GM23248 (cell line): ENCODE data around the gene CAMK1D. TPM values are rescaled to one million over a fixed set of nuclear protein-coding genes. Genes with fewer than 3 reads are reported as not detected.

ENCODE experiments used
- DNase-seq: peaks from one replicate; pipeline ENCODE4 v3.0.0-alpha.2; 2015
- H2AFZ ChIP-seq: fragments of 200-600 bp; sonication (generic); 2 replicates; pipeline ENCODE4 v1.6.1; 2016; ENCODE audit warnings: antibody characterized with exemption
- H3F3A ChIP-seq: fragments of 200-600 bp; sonication (generic); 2 replicates; pipeline ENCODE4 v1.6.1; 2016; ENCODE audit warnings: mild to moderate bottlenecking, antibody characterized with exemption, mixed run types; ENCODE audit not compliant: insufficient read depth
- H3K27ac ChIP-seq: fragments of 200-600 bp; sonication (generic); 2 replicates; pipeline ENCODE4 v1.5.1; 2016; ENCODE audit warnings: mild to moderate bottlenecking
- H3K27me3 ChIP-seq: fragments of 200-600 bp; sonication (generic); replicated peaks from 2 replicates; pipeline ENCODE4 v1.6.1; 2016; ENCODE audit warnings: mild to moderate bottlenecking; ENCODE audit not compliant: insufficient read depth
- H3K36me3 ChIP-seq: fragments of 200-600 bp; sonication (generic); 2 replicates; pipeline ENCODE4 v1.6.1; 2016; ENCODE audit warnings: low read depth, mild to moderate bottlenecking
- H3K4me1 ChIP-seq: fragments of 200-600 bp; sonication (generic); 2 replicates; pipeline ENCODE4 v1.6.1; 2016; ENCODE audit warnings: mild to moderate bottlenecking; ENCODE audit not compliant: insufficient read depth
- H3K4me2 ChIP-seq: fragments of 200-600 bp; sonication (generic); one replicate; pipeline ENCODE4 v1.6.1; 2016; ENCODE audit warnings: mild to moderate bottlenecking; ENCODE audit not compliant: unreplicated experiment
- H3K4me3 ChIP-seq: fragments of 200-600 bp; sonication (generic); 2 replicates; pipeline ENCODE4 v1.5.1; 2016; ENCODE audit warnings: mild to moderate bottlenecking
- H3K79me2 ChIP-seq: fragments of 200-600 bp; sonication (generic); 2 replicates; pipeline ENCODE4 v1.6.1; 2016; ENCODE audit warnings: mild to moderate bottlenecking; ENCODE audit not compliant: insufficient read depth
- H3K9ac ChIP-seq: fragments of 200-600 bp; sonication (generic); 2 replicates; pipeline ENCODE4 v1.6.1; 2016; ENCODE audit warnings: mild to moderate bottlenecking
- H3K9me2 ChIP-seq: fragments of 200-600 bp; sonication (generic); 2 replicates; pipeline ENCODE4 v1.6.1; 2016; ENCODE audit warnings: mixed run types, mild to moderate bottlenecking, moderate library complexity; ENCODE audit not compliant: insufficient read depth
- H3K9me3 ChIP-seq: fragments of 200-600 bp; sonication (generic); one replicate; pipeline ENCODE4 v1.6.1; 2017; ENCODE audit warnings: low read depth
- H4K20me1 ChIP-seq: fragments of 200-600 bp; sonication (generic); 2 replicates; pipeline ENCODE4 v1.6.0; 2016; ENCODE audit not compliant: insufficient read depth
- EZH2 ChIP-seq: fragments of 200-600 bp; sonication (generic); IDR thresholded peaks from 2 replicates; pipeline ENCODE4 v1.6.1; 2018; ENCODE audit warnings: antibody characterized with exemption, mild to moderate bottlenecking; ENCODE audit not compliant: insufficient read depth, poor library complexity, severe bottlenecking
- EZH2phosphoT487 ChIP-seq: fragments of 200-600 bp; sonication (generic); IDR thresholded peaks from 2 replicates; pipeline ENCODE4 v1.6.1; 2018; ENCODE audit warnings: antibody characterized with exemption, moderate library complexity, mild to moderate bottlenecking, low read depth; ENCODE audit not compliant: insufficient read depth
- WGBS, 2 experiments: methylation state at CpG; one replicate each; pipeline ENCODE4 v1.1.6; 2015 to 2017; ENCODE audit warnings: low lambda C conversion rate in 2 of 2, low coverage in 1 of 2; ENCODE audit errors: missing lambda C conversion rate in 2 of 2; 5-methylcytosine and 5-hydroxymethylcytosine counted together
- in situ Hi-C: fragments of 300-500 bp; cut with MboI; formaldehyde crosslinking; loops from 2 replicates; pipeline ENCODE4 v1.15.0; 2020
- polyA plus RNA-seq: library from polyadenylated mRNA; unstranded; fragments of >200 nt; fragmentation: Nextera tagmentation; extraction: Ambion mirVana; gene quantifications from 2 replicates; pipeline ENCODE4 v1.2.1, GENCODE V29; 2016
- total RNA-seq: library from RNA; depleted of rRNA; stranded (reverse); fragments of >200 nt; shearing (Covaris generic); gene quantifications from 2 replicates; pipeline ENCODE4 v1.2.3, GENCODE V29; 2014

Gene CAMK1D
- total and polyA plus RNA-seq, 2 experiments from 2014 or later = 0.22 to 0.55 TPM

- Histone ChIP-seq H3K27me3 (no peaks in the 10 kb centered on the region; the same call in 1 of the 2 replicates), H3K27ac (no peak overlapping the region), H3K4me2 (no peak overlapping the region), H4K20me1 (no peaks in the 10 kb centered on the region), H3K79me2 (no peaks in the 10 kb centered on the region), H3K9me2 (no peaks in the 10 kb centered on the region), H3K36me3 (no peaks in the 10 kb centered on the region), H3F3A (no peaks in the 10 kb centered on the region), H2AFZ (no peak overlapping the region), H3K4me3 (no peak overlapping the region), H3K9me3 (no peaks in the 10 kb centered on the region), H3K4me1 (no peaks in the 10 kb centered on the region), H3K9ac (no peak overlapping the region)
- TF ChIP-seq EZH2phosphoT487 (no peak), EZH2 (no peak)
- no peak for DNase-seq
- WGBS, 2 experiments = 70 to 77% methylated on average over 14 of the region's 14 CpGs
- in situ Hi-C loops = no loop called here
Observed at GRCh38 chr10:12749760-12750478, 400.6 kb downstream of the CAMK1D start.

GRCh38 chr10:12750526-12751201, 401.3 kb downstream of the CAMK1D start:
- H3K27ac ChIP-seq = no peak overlapping the region
- H3K9me2 ChIP-seq = no peaks in the 10 kb centered on the region
- no peaks in the 10 kb centered on the region; the same call in 1 of the 2 replicates for H3K27me3 ChIP-seq
- TF ChIP-seq EZH2phosphoT487 = no peak
- TF ChIP-seq EZH2 = no peak
- H3K4me3 ChIP-seq = no peak overlapping the region
- DNase-seq = no peak
- no peaks in the 10 kb centered on the region for H3K9me3 ChIP-seq
- H3F3A ChIP-seq = no peaks in the 10 kb centered on the region
- no peak overlapping the region for H2AFZ ChIP-seq
- no peak overlapping the region for H3K4me2 ChIP-seq
- WGBS, 2 experiments = 67 to 73% methylated on average over 11 of the region's 11 CpGs
- in situ Hi-C loops = no loop called here
- H3K4me1 ChIP-seq = no peaks in the 10 kb centered on the region
- no peaks in the 10 kb centered on the region for H3K36me3 ChIP-seq
- H4K20me1 ChIP-seq = no peaks in the 10 kb centered on the region
- no peak overlapping the region for H3K9ac ChIP-seq
- no peaks in the 10 kb centered on the region for H3K79me2 ChIP-seq

- H3K36me3 ChIP-seq = no peaks in the 10 kb centered on the region
Observed at GRCh38 chr10:12755075-12755474, 405.7 kb downstream of the CAMK1D start.

GRCh38 chr10:12757351-12757750, 408.0 kb downstream of the CAMK1D start:
- Histone ChIP-seq H3K4me3 (no peak overlapping the region), H3K9ac (no peak overlapping the region), H3K27ac (no peak overlapping the region), H3K4me1 (no peaks in the 10 kb centered on the region), H3K27me3 (no peaks in the 10 kb centered on the region), H3K79me2 (no peaks in the 10 kb centered on the region), H3F3A (no peaks in the 10 kb centered on the region), H2AFZ (no peak overlapping the region), H3K36me3 (no peaks in the 10 kb centered on the region), H3K9me2 (no peaks in the 10 kb centered on the region), H4K20me1 (no peaks in the 10 kb centered on the region), H3K9me3 (no peaks in the 10 kb centered on the region), H3K4me2 (no peak overlapping the region)
- TF ChIP-seq EZH2phosphoT487 (no peak), EZH2 (no peak)
- DNase-seq = no peak
- 29 to 32% methylated on average over 2 of the region's 2 CpGs for WGBS, 2 experiments
- in situ Hi-C loops = no loop called here

More at GRCh38 chr10:12755075-12755474, 405.7 kb downstream of the CAMK1D start:
- Histone ChIP-seq H4K20me1 (no peaks in the 10 kb centered on the region), H3K4me1 (no peaks in the 10 kb centered on the region), H3K9ac (no peak overlapping the region), H3K4me3 (no peak overlapping the region), H3K4me2 (no peak overlapping the region), H3K9me2 (no peaks in the 10 kb centered on the region), H3K27ac (no peak overlapping the region), H3K79me2 (no peaks in the 10 kb centered on the region), H3K9me3 (no peaks in the 10 kb centered on the region), H3F3A (no peaks in the 10 kb centered on the region), H2AFZ (no peak overlapping the region), H3K27me3 (no peaks in the 10 kb centered on the region)
- in situ Hi-C loops = no loop called here
- 56 to 60% methylated on average over 5 of the region's 5 CpGs for WGBS, 2 experiments
- DNase-seq = no peak
- TF ChIP-seq EZH2phosphoT487 (no peak), EZH2 (no peak)
